Caco-2 (cell line): ENCODE results near the gene FBF1. TPM values are rescaled to one million over a fixed set of nuclear protein-coding genes. Genes with fewer than 3 reads are reported as not detected.

Experiments used
- BruUV-seq: library from RNA; stranded (reverse); fragments of 400-500 nt; replicated peaks from 2 replicates; lab custom pipeline; 2021; lab: Mats Ljungman, UMichigan
- CTCF ChIA-PET: fragments of 300-600 bp; sonication (Branson Sonifier 250); formaldehyde crosslinking; loops from one replicate; lab custom pipeline; 2022; ENCODE audit warnings: antibody characterized with exemption; lab: Charles Lee
- POLR2A ChIA-PET: fragments of 300-600 bp; sonication (Branson Sonifier 250); formaldehyde crosslinking; loops from one replicate; lab custom pipeline; 2022; ENCODE audit warnings: antibody characterized with exemption; lab: Charles Lee
- DNase-seq, 2 experiments: peaks; one replicate each; pipeline versions ENCODE4 v3.0.0 to v3.0.0-alpha.2; 2020 to 2022
- H3K27me3 ChIP-seq: replicated peaks from 2 replicates; pipeline ENCODE4 v1.6.0; 2011; ENCODE audit warnings: low read length; ENCODE audit not compliant: control insufficient read depth, insufficient read depth
- H3K36me3 ChIP-seq: 2 replicates; pipeline ENCODE4 v1.5.1; 2011; ENCODE audit warnings: low read length; ENCODE audit not compliant: control insufficient read depth, insufficient read depth
- H3K4me1 ChIP-seq: fragments of 250-450 bp; sonication (Bioruptor Pico); 2 replicates; pipeline ENCODE4 v1.5.1; 2020; ENCODE audit warnings: mild to moderate bottlenecking
- H3K4me3 ChIP-seq: 2 replicates; pipeline ENCODE4 v1.5.1; 2011; ENCODE audit warnings: low read depth, mild to moderate bottlenecking, control low read depth, low read length
- H3K9me3 ChIP-seq: fragments of 250-450 bp; sonication (Bioruptor Pico); 2 replicates; pipeline ENCODE4 v1.5.1; 2020; ENCODE audit warnings: mild to moderate bottlenecking, moderate library complexity
- H3K27ac Mint-ChIP-seq: one replicate; pipeline ENCODE4 v1.8.0; 2022; ENCODE audit warnings: mixed read lengths; ENCODE audit not compliant: unreplicated experiment
- H3K27me3 Mint-ChIP-seq: one replicate; pipeline ENCODE4 v1.8.0; 2022; ENCODE audit warnings: mixed read lengths; ENCODE audit not compliant: insufficient read depth, unreplicated experiment
- H3K36me3 Mint-ChIP-seq: one replicate; pipeline ENCODE4 v1.8.0; 2022; ENCODE audit warnings: mild to moderate bottlenecking, mixed read lengths; ENCODE audit not compliant: insufficient read depth, unreplicated experiment
- H3K4me1 Mint-ChIP-seq: one replicate; pipeline ENCODE4 v1.8.0; 2022; ENCODE audit warnings: low read depth, mixed read lengths; ENCODE audit not compliant: unreplicated experiment
- H3K4me3 Mint-ChIP-seq: one replicate; pipeline ENCODE4 v1.8.0; 2022; ENCODE audit warnings: mild to moderate bottlenecking, moderate library complexity, mixed read lengths; ENCODE audit not compliant: unreplicated experiment
- H3K9me3 Mint-ChIP-seq: one replicate; pipeline ENCODE4 v1.8.0; 2022; ENCODE audit warnings: mixed read lengths; ENCODE audit not compliant: unreplicated experiment
- CTCF ChIP-seq, 2 experiments: fragments of 200-600 bp in 1 of 2; IDR thresholded peaks; 1 replicate in 1 of 2; 2 replicates in 1 of 2; pipeline versions ENCODE4 v1.5.1 to v1.8.0; 2011 to 2022; ENCODE audit warnings: antibody characterized with exemption in 1 of 2, control low read depth in 1 of 2, inconsistent platforms in 1 of 2, low read depth in 1 of 2, low read length in 1 of 2, mild to moderate bottlenecking in 1 of 2, moderate library complexity in 1 of 2; ENCODE audit not compliant: insufficient read depth in 1 of 2, severe bottlenecking in 1 of 2, unreplicated experiment in 1 of 2
- intact Hi-C: fragments of 100-400 bp; cut with micrococcal nuclease; formaldehyde crosslinking; loops from one replicate; pipeline ENCODE4 v1.10.0; 2022; ENCODE audit not compliant: unreplicated experiment
- total RNA-seq: library from RNA; stranded (reverse); gene quantifications from 2 replicates; pipeline ENCODE4 v1.2.3, GENCODE V29; 2022

Gene FBF1
- total RNA-seq, 1 experiment from 2014 or later, result 14.1 TPM

- intact Hi-C loops, result no loop called here
- no peaks in the 10 kb centered on the region for H3K9me3 ChIP-seq
- no peaks in the 10 kb centered on the region; the same call in 1 of the 2 replicates for H3K27me3 ChIP-seq
- peaks cover 12% of the 10 kb centered on the region for H3K4me1 Mint-ChIP-seq
- no peak overlapping the region for H3K4me3 ChIP-seq
- H3K27ac Mint-ChIP-seq, result no peak overlapping the region
- no peaks in the 10 kb centered on the region for H3K9me3 Mint-ChIP-seq
- no peak overlapping the region for H3K4me3 Mint-ChIP-seq
- H3K36me3 ChIP-seq, result no peaks in the 10 kb centered on the region
- no peaks in the 10 kb centered on the region for H3K27me3 Mint-ChIP-seq
- ChIA-PET POLR2A (no interaction called here), CTCF (interaction anchor here (0.6 to 1.5 kb wide), 2 partner anchors 16 to 21 kb away, joined by 3 to 5 read pairs; partner anchors contain the start of gene TRIM65)
- TF ChIP-seq CTCF (IDR thresholded peaks at IDR 0.05; ENCODE audit: insufficient read depth in 1 of 2, low read depth in 1 of 2, low read length in 1 of 2, severe bottlenecking in 1 of 2, unreplicated experiment in 1 of 2), result no peak
- peaks cover 22% of the 10 kb centered on the region for H3K4me1 ChIP-seq
- DNase-seq, result no peak
- H3K36me3 Mint-ChIP-seq, result no peaks in the 10 kb centered on the region
- no TSS peak for BruUV-seq
Observed at GRCh38 chr17:75875940-75876189, 65.0 kb downstream of the FBF1 start.

GRCh38 chr17:75875182-75875939 lies 65.5 kb downstream of the FBF1 start:
- Histone ChIP-seq H3K27me3 (no peaks in the 10 kb centered on the region; the same call in 1 of the 2 replicates), H3K36me3 (no peaks in the 10 kb centered on the region), H3K4me1 (peaks cover 22% of the 10 kb centered on the region), H3K9me3 (no peaks in the 10 kb centered on the region), H3K4me3 (no peak overlapping the region)
- Mint-ChIP-seq H3K4me3 (no peak overlapping the region), H3K36me3 (no peaks in the 10 kb centered on the region), H3K27ac (no peak overlapping the region), H3K27me3 (no peaks in the 10 kb centered on the region), H3K4me1 (peaks cover 12% of the 10 kb centered on the region), H3K9me3 (no peaks in the 10 kb centered on the region)
- intact Hi-C loops, result no loop called here
- POLR2A ChIA-PET, result no interaction called here
- no peak for TF ChIP-seq CTCF (IDR thresholded peaks at IDR 0.05; ENCODE audit: insufficient read depth in 1 of 2, low read depth in 1 of 2, low read length in 1 of 2, severe bottlenecking in 1 of 2, unreplicated experiment in 1 of 2)
- CTCF ChIA-PET, result interaction anchor here (0.6 to 1.5 kb wide), 2 partner anchors 15 to 21 kb away, joined by 3 to 5 read pairs; partner anchors contain the start of gene TRIM65
- DNase-seq, result no peak
- BruUV-seq, result no TSS peak

GRCh38 chr17:75874323-75875181 lies 66.3 kb downstream of the FBF1 start:
- Histone ChIP-seq H3K4me3 (no peak overlapping the region), H3K9me3 (no peaks in the 10 kb centered on the region), H3K36me3 (no peaks in the 10 kb centered on the region), H3K27me3 (no peaks in the 10 kb centered on the region), H3K4me1 (peaks cover 22% of the 10 kb centered on the region)
- H3K4me1 Mint-ChIP-seq, result peaks cover 12% of the 10 kb centered on the region
- no peaks in the 10 kb centered on the region for H3K9me3 Mint-ChIP-seq
- H3K27ac Mint-ChIP-seq, result no peak overlapping the region
- H3K4me3 Mint-ChIP-seq, result no peak overlapping the region
- CTCF ChIA-PET, result no interaction called here
- H3K27me3 Mint-ChIP-seq, result no peaks in the 10 kb centered on the region
- no peak for DNase-seq
- intact Hi-C loops, result no loop called here
- BruUV-seq, result no TSS peak
- POLR2A ChIA-PET, result interaction anchor here (0.9 kb wide), 1 partner anchor 94 kb away, joined by 3 read pairs; no protein-coding TSS in a partner anchor
- TF ChIP-seq CTCF (IDR thresholded peaks at IDR 0.05; ENCODE audit: insufficient read depth in 1 of 2, low read depth in 1 of 2, low read length in 1 of 2, severe bottlenecking in 1 of 2, unreplicated experiment in 1 of 2), result no peak
- no peaks in the 10 kb centered on the region for H3K36me3 Mint-ChIP-seq
